ENCODE measurements around the gene ERBB2. TPM values are rescaled to one million over a fixed set of nuclear protein-coding genes. Genes with fewer than 3 reads are reported as not detected.
"Not testable (repeated sequence)": the region's sequence is repeated elsewhere in the genome, so short reads cannot be mapped to it uniquely, and the experiment has no call there.

The ERBB2 gene
- total RNA-seq, 4 donors from 2014 or later: 175 to 439 (median 234) TPM

DNA sequence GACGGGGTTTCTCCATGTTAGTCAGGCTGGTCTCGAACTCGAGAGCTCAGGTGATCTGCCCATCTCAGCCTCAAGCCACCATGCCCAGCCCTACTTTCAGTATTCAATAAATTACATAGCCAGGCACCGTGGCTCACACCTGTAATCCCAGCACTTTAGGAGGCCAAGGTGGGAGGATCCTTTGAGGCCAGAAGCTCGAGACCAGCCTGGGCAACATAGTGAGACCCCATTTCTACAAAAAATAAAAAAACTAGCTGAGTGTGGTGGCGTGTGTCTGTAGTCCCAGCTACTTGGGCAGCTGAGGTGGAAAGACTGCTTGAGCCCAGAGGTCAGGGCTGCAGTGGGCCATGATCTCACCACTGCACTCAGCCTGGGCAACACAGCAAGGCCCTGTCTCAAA is 22.2 kb downstream of the ERBB2 start:
- in situ Hi-C loops (cut with MboI; ENCODE audit: low pct_ligation_motif_present in 1 of 4, low pct_unique_long_range_greater_than_20kb in 1 of 4, low sequenced_read_pairs in 3 of 4) (no loop called here), intact Hi-C loops (cut with DNase I; ENCODE audit: low total_unique reads) (no loop called here)
- no peak for TF ChIP-seq POLR2A (IDR thresholded peaks at IDR 0.05)
- TF ChIP-seq, protein P1, sequence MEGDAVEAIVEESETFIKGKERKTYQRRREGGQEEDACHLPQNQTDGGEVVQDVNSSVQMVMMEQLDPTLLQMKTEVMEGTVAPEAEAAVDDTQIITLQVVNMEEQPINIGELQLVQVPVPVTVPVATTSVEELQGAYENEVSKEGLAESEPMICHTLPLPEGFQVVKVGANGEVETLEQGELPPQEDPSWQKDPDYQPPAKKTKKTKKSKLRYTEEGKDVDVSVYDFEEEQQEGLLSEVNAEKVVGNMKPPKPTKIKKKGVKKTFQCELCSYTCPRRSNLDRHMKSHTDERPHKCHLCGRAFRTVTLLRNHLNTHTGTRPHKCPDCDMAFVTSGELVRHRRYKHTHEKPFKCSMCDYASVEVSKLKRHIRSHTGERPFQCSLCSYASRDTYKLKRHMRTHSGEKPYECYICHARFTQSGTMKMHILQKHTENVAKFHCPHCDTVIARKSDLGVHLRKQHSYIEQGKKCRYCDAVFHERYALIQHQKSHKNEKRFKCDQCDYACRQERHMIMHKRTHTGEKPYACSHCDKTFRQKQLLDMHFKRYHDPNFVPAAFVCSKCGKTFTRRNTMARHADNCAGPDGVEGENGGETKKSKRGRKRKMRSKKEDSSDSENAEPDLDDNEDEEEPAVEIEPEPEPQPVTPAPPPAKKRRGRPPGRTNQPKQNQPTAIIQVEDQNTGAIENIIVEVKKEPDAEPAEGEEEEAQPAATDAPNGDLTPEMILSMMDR (IDR thresholded peaks at IDR 0.05): no peak
- TF ChIP-seq POLR2AphosphoS5 (IDR thresholded peaks at IDR 0.05): no peak
- no peak for TF ChIP-seq EP300 (IDR thresholded peaks at IDR 0.05; ENCODE audit: low read depth)
- no peak for DNase-seq
- peaks cover 0 to 32% (median 4%) of the 10 kb centered on the region in 4 donors for H3K4me1 ChIP-seq
- no peaks in the 10 kb centered on the region for H3K27me3 ChIP-seq
- peaks cover 0 to 23% (median 0%) of the 10 kb centered on the region in 4 donors for H3K36me3 ChIP-seq
- 85% methylated on average over 6 of the region's 6 CpGs; no CpG with 5 or more reads in 1 of the 2 donors for WGBS, 2 donors (ENCODE audit: low coverage in 1 of 2)
- no peak overlapping the region for H3K4me3 ChIP-seq
- no peaks in the 10 kb centered on the region for H3K9me3 ChIP-seq
- H3K27ac ChIP-seq: no peak overlapping the region

DNA sequence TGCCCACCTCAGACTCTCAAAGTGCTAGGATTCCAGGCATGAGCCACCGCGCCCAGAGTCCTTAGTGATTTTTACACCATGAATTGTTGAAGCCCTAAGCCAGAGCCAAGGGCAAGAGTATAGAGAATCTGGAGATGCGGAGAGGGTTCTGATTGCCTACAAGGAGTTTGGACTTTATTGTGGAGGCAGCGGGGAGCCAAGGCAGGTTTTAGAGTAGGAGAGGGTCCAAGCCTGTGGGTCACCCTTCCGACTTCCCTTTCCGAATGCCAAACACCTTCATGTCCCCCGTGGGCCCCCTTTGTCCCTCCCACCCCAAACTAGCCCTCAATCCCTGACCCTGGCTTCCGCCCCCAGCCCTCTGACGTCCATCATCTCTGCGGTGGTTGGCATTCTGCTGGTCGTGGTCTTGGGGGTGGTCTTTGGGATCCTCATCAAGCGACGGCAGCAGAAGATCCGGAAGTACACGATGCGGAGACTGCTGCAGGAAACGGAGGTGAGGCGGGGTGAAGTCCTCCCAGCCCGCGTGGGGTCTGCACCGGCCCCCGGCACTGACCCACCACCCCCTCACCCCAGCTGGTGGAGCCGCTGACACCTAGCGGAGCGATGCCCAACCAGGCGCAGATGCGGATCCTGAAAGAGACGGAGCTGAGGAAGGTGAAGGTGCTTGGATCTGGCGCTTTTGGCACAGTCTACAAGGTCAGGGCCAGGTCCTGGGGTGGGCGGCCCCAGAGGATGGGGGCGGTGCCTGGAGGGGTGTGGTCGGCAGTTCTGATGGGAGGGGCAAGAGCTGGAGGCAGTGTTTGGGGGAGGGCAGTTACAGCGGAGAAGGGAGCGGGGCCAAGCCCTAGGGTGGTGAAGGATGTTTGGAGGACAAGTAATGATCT is 23.3 kb downstream of the ERBB2 start:
- no peak overlapping the region for H3K4me3 ChIP-seq
- 83 to 87% methylated on average over 16 to 34 of the region's 34 CpGs for WGBS, 2 donors (ENCODE audit: low coverage in 1 of 2)
- no peaks in the 10 kb centered on the region for H3K27me3 ChIP-seq
- H3K27ac ChIP-seq: no peak overlapping the region
- H3K36me3 ChIP-seq: peaks cover 0 to 29% (median 0%) of the 10 kb centered on the region in 4 donors
- peaks cover 0 to 21% (median 3%) of the 10 kb centered on the region in 4 donors for H3K4me1 ChIP-seq
- in situ Hi-C loops (cut with MboI; ENCODE audit: low pct_ligation_motif_present in 1 of 4, low pct_unique_long_range_greater_than_20kb in 1 of 4, low sequenced_read_pairs in 3 of 4): no loop called here
- DNase-seq: peak; percentile 57
- TF ChIP-seq POLR2A (IDR thresholded peaks at IDR 0.05) (no peak), POLR2AphosphoS5 (IDR thresholded peaks at IDR 0.05) (no peak), EP300 (IDR thresholded peaks at IDR 0.05; ENCODE audit: low read depth) (no peak)
- TF ChIP-seq, protein P1 (IDR thresholded peaks at IDR 0.05): no peak
- no peaks in the 10 kb centered on the region for H3K9me3 ChIP-seq
- intact Hi-C loops (cut with DNase I; ENCODE audit: low total_unique reads): no loop called here

DNA sequence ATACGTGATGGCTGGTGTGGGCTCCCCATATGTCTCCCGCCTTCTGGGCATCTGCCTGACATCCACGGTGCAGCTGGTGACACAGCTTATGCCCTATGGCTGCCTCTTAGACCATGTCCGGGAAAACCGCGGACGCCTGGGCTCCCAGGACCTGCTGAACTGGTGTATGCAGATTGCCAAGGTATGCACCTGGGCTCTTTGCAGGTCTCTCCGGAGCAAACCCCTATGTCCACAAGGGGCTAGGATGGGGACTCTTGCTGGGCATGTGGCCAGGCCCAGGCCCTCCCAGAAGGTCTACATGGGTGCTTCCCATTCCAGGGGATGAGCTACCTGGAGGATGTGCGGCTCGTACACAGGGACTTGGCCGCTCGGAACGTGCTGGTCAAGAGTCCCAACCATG is 24.9 kb downstream of the ERBB2 start:
- Histone ChIP-seq H3K4me3 (no peak overlapping the region), H3K9me3 (no peaks in the 10 kb centered on the region), H3K4me1 (peaks cover 6 to 13% (median 8%) of the 10 kb centered on the region in 4 donors), H3K27me3 (no peaks in the 10 kb centered on the region), H3K36me3 (peaks cover 0 to 25% (median 0%) of the 10 kb centered on the region in 4 donors), H3K27ac (no peak overlapping the region)
- WGBS, 2 donors (ENCODE audit: low coverage in 1 of 2): 95% methylated on average over 12 of the region's 13 CpGs; no CpG with 5 or more reads in 1 of the 2 donors
- TF ChIP-seq, protein P1 (IDR thresholded peaks at IDR 0.05): no peak
- TF ChIP-seq POLR2A (IDR thresholded peaks at IDR 0.05) (no peak), EP300 (IDR thresholded peaks at IDR 0.05; ENCODE audit: low read depth) (no peak), POLR2AphosphoS5 (IDR thresholded peaks at IDR 0.05) (no peak)
- intact Hi-C loops (cut with DNase I; ENCODE audit: low total_unique reads): no loop called here
- no peak for DNase-seq
- in situ Hi-C loops (cut with MboI; ENCODE audit: low pct_ligation_motif_present in 1 of 4, low pct_unique_long_range_greater_than_20kb in 1 of 4, low sequenced_read_pairs in 3 of 4): loop anchor here in 1 of 4 donors (25.0 kb wide), 1 partner anchor 87 kb away; the partner anchor contains the start of genes PPP1R1B and STARD3

DNA sequence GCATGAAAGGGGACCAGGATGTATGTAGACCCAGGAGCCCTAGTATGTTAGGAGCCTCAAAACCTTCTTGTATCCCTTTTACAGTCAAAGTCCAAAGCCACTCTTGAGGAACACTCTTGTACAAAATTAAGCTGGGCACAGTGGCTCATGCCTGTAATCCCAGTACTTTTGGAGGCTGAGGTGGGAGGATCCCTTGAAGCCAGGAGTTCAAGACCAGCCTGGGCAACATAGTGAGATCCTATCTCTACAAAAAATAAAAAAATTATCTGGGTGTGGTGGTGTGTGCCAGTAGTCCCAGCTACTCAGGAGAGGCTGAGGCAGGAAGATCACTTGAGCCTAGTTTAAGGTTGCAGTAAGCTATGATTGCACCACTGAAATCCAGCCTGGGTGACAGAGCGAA is 26.1 kb downstream of the ERBB2 start:
- H3K36me3 ChIP-seq: peaks cover 0 to 25% (median 0%) of the 10 kb centered on the region in 4 donors
- in situ Hi-C loops (cut with MboI; ENCODE audit: low pct_ligation_motif_present in 1 of 4, low pct_unique_long_range_greater_than_20kb in 1 of 4, low sequenced_read_pairs in 3 of 4): loop anchor here in 1 of 4 donors (25.0 kb wide), 1 partner anchor 89 kb away; the partner anchor contains the start of genes PPP1R1B and STARD3
- H3K4me1 ChIP-seq: peaks cover 8 to 14% (median 11%) of the 10 kb centered on the region in 4 donors
- H3K4me3 ChIP-seq; H3K27ac ChIP-seq; DNase-seq; H3K27me3 ChIP-seq; H3K9me3 ChIP-seq; intact Hi-C loops (cut with DNase I; ENCODE audit: low total_unique reads): not testable (repeated sequence)
- WGBS, 2 donors (ENCODE audit: low coverage in 1 of 2): 100% methylated on average over 1 of the region's 1 CpG

Data from transverse colon (tissue), 4 donors.